CD4-positive, alpha-beta T cell treated with Interleukin-4 for 4 hours (primary cell): ENCODE results near the gene NPL.

Experiments
- DNase-seq: peaks from one replicate; pipeline ENCODE4 v3.0.0-alpha.2; 2020

Gene NPL

DNA sequence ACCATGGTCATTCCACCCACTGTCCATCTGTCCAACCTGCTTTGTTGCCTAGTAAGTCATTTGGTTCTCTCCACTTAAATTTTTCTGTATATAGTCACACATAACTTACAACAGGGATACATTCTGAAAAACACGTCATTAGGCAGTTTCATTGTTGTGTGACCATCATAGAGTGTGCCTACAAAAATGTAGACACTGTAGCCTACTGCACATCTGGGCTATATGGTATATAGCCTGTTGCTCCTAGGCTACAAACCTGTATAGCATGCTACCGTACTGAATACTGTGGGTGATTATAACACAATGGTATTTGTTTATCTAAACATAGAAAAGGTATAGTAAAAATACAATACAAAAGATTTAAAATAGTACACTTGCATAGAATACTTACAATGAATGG, 10.0 kb upstream of the NPL start:
- no peak for DNase-seq

DNA sequence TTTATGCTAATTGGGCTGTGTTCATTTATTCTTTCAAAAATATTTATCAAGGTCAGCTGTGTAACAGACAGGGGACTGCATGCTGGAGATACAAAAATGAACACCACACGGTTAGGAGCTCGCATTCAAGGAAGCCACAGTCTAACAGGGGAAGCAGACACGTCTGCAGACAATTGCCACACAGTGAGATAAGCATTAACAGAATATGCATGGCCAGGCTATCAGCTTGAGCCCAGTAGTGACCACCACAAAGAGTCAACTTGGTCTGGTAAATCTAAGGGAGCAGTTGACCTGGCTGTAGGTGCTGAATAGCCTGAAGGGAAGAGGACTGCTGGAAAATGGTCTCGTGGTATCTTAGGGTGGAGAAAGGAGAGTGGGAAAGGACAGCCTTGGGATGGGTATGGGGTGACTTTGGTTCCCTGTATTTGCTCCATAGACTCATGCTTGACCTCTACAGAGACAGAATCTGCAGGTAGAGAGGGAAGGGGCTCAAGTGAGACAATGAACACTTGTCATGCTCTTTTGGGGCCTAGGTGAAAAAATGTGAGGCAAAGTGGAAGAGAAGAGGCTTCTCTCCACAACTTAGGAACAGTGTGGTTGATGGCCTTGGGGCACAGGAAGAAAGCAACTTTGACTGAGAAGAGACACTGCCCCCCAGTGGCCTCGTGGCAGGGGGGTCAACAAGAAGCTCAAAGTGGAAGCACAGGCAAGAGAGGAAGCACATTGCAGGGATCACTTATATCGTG, 7.6 kb upstream of the NPL start:
- DNase-seq = peak; percentile 64

DNA sequence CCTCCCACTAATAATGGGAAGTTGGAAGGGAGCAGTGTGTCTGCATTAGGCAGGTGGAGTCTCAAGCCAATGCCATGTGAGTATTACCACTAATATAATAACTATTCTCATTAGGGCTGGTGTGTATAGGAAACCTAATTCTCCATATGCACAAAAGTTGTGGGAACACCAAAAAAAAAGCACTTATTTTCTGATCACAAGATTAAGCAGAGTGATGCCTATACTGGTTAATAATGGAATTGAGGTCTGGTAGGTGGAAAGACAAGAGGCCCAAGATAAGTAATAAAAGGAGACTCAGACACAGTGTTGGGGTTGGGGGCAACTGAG, 7.0 kb upstream of the NPL start:
- DNase-seq = no peak

DNA sequence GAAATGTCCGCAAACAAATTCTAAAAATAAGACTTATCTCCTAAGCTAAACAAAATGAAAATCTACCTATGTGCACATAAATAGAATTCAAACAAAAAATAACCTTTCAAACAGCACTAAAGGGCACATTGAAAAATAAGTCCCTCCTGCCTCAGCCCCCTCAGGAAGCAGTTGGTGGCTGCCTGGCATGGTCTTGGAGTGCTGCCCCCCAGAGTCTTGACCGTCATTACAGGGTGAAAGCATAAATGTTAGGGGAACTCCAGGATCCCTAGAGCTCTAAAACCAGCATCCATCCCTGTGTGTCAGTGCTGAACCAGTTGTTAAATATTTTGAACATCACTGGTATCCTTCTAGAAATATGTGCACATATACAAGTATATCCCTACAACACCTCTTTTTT, 6.5 kb upstream of the NPL start:
- DNase-seq = no peak

DNA sequence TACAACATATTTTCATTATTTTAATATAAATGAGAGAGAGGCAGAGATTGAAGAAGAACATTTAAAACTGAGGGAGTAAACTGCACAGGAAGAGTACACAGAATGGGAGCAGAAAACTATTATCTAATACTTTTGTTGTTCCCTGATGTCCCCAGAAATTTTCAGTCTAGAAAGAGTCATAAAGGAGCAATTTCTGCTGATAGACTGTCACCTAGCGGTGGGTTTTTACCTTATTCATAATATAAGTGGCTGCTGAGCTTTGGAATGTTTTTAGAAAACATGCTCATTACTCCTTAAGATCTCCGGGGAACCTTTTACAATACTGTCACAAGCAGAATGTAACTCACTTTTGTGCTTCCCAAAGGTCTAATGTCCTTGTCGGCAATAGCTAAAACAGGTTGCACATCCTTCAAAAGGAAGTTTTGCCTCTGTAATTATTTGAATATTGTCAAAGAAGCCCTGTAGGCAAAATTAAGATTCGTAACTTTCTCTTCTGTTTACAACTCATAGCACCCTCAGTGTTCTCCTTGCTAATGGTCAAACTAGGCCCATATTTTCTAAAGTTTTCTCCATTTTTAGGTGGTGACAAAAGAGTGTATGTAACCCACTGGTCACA, 4.9 kb upstream of the NPL start:
- peak; percentile 62 for DNase-seq

DNA sequence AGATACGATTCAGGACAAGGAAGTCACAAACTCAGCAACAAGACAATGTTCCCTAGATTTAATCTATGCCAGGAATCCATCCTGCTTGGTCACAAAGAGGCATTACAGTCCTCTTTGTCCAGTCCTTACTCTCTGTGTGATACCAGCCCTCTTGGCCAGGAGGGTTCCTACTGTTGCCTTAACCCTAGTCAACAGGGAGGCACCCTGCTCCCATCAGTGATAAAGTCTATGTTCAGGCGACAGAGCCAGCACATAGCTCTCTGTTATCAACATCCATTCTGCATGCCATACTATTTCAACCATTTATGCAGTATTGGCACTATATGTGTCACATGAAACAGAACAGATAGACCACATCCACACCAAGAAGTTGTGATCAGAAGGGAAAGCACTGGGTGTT, 4.4 kb upstream of the NPL start:
- no peak for DNase-seq

DNA sequence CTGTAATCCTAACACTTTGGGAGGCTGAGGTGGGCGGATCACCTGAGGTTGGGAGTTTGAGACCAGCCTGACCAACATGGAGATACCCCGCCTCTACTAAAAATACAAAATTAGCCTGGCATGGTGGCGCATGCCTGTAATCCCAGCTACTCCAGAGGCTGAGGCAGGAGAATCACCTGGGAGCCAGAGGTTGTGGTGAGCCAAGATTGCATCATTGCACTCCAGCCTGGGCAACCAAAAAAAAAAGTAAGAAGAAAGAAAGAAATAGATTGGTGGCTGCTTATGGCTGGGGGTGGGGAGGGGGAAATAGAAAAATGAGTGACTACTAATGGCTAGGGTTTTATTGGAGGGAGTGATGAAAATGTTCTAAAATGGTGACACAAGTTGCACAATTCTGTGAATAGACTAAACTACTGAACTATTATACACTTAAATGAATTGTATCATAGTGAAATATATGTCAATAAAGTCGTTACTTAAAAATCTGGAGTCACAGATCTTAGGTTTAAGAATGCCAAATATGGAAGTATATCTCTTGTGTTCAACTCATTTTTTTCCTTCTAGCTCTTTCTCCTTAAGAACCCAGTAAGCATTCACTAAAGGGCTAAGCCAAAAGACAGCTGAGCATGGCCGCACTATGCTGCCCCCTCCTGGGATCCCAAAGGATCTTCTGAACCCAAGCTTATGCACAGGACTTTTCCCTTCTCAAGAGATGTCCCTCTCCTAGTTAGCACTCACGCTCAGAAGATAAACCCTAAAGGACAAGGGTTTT, 3.2 kb upstream of the NPL start:
- peak; percentile 46 for DNase-seq

DNA sequence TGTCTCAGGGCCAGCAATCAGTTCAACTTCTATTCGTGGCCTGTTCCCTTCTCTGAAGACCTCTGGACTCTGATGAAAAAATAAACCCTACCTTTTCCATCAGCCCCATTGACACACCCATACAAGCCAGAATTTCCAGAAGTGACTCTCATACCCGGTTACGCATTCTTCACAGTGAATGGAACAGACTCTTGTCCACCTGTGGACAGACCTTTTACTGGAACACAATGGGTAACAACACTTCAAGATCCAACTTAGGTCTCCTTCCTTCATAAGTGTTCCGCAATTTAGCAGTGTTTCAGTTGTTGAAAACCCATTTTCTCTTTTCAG, 2.6 kb upstream of the NPL start:
- DNase-seq = no peak

DNA sequence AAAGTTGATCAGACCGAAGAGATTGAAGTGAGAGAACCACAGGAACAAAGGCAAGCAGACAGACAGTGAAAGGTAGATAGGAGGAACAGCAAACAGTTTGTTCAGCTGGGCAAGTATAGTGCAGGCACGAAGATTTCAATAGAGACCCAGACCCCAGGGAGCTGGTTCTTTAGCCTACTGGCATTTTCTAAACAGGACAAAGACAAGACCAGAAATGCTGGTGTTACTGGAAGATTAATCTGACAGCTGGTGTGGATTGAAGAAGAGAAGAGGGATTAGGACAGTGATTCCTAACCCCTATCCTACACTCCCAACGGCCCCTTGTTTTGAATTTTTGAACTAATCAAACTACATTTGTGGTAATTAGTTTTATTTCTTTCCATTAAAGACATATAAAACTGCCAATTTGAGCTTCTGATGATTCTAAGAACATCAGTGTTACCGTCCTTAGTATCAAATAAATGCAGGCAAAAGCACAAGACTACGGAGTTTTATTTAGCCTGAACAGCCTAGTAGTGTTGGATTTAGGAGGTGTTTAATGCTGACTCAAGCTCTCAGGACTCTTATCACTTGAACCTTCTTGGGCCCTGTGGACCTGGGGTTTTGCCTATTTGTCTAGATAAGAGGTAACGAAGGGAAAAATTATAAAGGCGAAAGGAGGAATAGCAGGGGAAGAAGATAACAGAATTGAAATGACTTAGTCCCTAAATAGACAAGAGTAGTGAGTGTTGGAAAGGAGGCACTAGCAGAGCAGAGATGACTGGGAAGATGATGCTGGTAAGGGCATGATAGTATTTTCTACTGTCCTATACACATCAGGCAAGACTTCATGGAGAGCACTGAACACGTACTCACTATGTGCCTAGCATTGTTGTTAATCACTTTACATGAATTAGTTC, 2.0 kb downstream of the NPL start:
- no peak for DNase-seq

DNA sequence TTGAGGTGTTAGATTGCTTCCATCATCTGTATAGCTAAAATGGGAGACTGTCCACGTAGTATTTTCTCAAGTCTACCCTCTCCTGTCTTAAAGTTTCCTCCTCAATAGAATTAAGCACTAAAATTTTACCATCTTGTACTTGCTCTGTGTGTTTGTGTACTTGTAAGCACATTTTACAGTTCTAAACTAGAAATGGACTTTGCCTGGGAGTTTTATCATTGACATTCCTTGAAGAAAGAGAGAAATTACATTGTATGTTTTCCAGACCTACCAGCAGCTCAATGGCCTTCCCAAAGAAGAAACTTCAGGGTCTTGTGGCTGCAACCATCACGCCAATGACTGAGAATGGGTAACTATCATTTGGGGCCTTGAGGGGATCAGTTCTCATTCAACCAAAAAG, 4.5 kb downstream of the NPL start:
- DNase-seq = no peak

DNA sequence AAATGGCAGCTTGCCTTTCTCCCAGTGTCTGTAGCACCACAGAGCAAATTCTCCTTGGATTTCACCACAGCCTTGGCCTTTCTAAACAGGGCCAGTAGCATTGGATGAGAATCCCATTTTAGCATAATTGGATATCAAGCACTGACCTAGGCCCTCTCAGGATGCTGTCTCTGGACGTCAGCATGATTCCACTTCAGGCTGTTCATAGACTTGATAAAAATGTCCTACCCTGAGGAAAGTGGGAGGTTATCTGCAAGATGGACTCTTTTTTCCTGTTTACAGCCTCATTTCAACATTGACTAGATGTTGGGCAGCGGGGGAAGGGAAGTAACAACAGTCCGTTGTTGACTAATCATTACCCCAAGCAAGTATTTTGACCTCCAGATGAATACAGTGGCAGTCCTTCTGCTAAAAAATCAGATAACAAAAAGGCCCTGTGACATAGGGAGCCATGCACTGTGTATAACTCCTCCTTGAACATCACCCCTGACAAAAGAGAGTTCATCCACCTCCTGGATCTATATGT, 5.2 kb downstream of the NPL start:
- DNase-seq = no peak

DNA sequence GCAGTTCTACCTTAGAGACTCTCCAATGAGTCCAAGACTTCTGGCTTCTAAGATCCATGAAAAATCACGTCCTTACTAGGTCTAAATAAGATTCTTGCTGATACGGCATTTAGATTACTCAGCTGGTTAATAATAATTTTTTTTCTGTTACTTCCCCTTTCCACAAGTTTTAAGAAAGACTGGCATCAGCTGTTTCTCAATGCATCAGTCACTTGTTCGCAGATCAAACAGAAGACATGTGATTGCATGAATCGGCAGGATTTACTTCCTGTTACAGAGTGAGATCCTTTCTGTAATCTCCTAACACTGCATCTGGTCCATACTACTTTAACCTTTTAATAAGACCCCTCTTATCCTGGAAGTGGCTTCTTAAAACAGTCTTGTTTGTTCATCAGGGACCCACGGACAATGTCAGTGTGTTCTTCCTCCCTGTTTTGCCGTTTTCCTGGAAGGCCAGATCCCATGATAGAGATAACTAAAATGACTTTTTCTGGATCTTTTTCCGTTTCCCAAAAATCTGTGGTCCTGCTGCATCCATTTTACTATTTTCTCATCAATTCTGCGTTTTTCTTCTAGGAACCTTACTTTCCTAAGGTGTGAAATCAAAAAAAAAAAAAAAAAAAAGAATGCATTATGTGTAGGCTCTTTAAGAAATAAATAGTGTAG, 6.1 kb downstream of the NPL start:
- DNase-seq = peak; percentile 5

DNA sequence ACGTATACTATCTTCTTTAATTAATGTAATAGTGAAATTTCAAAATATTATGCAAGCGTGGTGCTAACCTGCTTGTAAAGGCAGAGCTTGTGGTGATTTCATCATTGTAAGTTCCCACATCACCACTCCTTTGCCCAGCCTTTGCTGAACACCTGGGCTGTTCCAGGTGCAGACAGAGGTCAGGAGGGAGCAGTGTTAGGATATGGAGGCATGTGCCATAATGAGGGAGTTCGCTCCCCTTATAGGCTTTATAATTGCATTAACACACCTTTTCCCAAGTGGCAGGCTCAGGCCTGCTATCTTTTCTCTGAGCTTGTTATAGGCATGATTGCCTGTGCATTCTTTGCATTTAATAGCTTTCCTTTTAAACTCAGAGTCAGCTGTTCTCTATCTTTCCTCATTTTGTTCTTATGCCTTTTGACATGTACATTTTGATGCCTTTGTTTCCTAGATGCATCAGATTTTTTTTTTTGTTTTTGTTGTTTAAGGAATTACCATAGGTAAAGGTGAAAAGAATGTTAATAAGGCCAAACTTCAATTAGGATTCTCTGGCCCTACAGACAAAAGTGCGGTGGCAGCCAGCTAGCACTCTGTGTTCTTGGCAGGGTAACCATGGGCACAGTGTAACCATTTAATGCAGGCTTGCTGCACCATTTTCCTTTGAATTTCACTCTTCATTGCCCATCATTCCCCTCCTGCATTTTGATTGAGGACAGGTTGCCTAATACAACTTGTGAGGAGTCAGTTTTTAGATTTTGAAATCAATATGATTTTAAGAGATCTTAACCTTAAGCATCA, 12.6 kb downstream of the NPL start:
- DNase-seq = no peak

DNA sequence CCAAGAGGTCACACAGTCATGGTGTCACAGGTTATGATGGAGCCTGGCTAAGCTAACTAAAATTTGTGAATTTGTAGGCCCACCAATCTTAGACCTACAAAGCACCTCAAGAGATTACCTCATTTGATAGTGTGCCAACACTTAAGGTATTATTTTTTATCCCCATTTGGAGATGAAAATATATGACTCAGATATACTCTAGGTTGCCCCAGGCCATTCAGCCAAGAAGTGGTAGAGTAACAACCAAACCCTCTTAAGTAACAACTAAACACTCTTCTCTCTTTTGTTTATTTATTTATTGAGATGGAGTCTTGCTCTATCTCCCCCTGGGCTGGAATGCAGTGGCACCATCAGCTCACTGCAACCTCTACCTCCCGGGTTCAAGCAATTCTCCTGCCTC, 14.3 kb downstream of the NPL start:
- no peak for DNase-seq

DNA sequence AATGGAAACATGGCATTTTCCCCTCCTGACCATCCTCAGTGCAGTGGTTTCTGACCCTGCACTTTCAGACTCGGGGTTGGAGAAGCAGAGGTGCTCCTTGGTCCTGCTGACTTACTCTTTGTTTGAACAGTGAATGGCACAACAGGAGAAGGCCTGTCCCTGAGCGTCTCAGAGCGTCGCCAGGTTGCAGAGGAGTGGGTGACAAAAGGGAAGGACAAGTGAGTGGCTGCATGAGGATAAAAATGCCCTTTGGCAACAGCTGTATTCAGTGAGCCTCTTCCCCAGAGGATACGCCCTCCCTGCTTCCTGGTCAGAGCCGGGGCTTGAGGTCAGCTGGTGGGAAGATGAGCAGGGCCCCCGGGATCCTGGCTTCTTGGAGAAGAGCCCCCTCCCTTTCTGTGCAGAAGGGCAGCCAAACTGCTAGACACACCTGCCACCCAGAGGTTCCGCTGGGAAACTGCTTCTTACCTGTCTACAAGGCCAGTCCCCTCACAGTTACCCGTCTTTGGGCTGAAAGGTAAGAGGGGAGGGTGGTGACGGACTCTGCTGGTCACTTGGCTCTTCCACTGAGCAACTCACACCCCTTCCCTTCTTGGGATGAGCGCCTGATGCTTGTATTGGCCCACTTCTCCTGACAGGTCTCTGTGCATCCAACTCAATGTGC, 16.6 kb downstream of the NPL start:
- no peak for DNase-seq

DNA sequence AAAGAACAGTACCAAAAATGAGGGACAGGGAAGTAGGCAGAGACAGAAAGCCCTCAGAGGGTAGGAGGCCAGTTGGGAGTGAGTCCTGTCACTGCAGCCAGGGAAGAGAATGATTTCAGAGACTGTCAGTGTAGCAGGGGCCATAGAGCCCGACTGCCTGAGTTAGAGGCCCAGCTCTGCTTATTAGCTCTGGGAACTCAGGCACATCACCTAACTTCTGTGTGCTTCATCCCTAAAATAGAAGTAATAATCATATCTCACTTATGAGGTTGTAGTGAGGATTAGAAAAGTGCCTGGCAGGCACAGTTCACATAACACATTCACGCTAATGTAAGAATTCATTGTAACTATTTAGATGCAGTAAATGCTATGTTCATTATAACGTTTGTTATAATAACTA, 18.3 kb downstream of the NPL start:
- no peak for DNase-seq

DNA sequence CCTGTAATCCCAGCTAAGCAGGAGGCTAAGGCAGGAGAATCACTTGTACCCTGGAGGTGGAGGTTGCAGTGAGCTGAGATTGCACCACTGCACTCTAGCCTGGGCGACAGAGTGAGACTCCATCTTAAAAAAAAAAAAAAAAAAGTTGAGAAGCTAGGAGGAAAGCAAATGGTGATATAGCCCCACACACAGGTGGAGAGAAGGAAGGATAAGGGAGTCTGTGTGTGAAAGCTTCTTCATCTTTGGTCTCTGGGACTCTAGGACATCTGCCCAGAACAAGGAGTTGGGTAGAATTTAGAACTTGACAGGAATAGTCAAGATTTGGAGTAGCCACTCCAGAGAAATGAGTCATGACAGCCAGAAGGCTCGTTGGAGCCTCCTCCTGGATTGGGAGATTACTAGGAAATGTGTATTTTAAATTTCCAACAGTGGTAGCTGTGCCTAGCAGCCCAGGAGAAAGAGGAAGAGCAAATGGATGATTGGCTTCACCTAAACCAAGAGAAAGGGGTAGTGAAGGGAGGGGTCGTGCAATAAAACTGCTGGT, 19.9 kb downstream of the NPL start:
- no peak for DNase-seq

DNA sequence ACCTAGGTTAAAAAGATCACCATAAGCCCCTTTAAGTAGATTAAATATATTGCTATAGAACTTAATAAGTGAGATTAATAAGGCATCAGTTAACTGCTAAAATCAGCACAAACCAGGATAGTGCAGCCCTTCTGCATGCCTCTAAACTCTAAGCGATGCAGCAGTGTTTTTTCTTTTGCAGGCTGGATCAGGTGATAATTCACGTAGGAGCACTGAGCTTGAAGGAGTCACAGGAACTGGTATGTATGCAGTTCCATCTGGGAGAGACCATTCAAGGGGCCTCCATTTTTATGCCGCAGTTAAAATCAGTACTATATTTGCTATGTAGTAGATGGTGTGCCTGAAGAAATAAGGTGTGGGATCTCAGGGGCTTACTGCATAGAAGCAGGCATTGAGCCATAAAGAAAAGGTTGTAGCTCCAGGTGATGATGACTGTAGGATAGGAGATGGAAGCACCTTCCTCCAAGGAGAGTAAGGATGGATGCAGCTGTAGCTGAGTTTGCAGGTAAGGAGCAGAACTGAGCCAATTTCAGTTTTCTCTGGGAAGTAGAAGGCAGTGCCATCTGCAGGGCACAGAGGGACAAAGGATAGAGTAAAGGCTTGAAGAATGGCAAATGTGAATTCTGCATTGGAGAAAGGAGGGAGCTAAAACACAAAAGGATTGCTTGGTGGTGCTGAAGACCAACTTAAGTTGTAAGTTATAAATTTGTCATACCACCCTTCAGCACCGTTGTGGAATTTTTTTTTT, 22.6 kb downstream of the NPL start:
- no peak for DNase-seq

DNA sequence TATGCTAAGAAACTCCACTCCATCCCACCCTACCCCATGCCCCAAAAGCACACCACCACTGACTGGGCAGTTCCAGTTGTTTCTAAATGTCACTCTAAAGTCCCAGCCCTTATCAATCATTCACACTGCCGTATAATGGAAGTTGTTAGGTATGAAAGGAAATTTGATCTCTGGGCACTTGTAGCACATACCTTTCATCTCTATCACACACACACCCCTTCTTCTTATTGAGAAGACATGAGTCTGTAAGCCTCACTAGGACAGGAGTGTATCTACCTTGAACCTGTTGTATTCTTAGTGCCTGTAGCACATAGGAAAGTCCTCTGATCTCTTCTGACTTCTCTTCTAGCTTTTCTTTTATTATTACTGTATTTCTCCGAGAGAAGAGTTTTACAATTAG, 27.3 kb downstream of the NPL start:
- no peak for DNase-seq

DNA sequence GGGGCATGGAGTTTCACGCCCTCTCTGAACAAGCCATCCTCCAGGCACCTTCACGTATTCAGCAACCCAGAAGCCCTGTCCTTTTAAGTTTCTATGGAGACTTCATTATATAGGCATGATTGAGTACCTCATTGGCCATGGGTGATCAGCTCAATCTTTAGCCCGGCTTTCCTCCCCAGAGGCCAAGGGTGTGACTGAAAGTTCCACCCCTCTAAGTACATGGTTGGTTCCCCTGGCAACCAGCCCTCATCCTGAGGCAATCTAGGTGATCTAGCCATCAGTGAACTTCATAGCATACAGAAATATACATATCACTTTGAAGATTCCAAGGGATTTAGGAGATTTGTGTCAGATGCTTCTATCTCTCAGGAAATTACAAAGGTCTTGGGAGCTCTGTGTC, 28.2 kb downstream of the NPL start:
- DNase-seq = no peak
